Neural progenitor cell (in vitro differentiated cells): ENCODE data around the gene AGBL2. TPM values are rescaled to one million over a fixed set of nuclear protein-coding genes. Genes with fewer than 3 reads are reported as not detected.
"Not testable (repeated sequence)": the region's sequence is repeated elsewhere in the genome, so short reads cannot be mapped to it uniquely, and the experiment has no call there.

ENCODE experiments used
- DNase-seq: peaks from one replicate; pipeline ENCODE4 v3.0.0-alpha.2; 2016; ENCODE audit warnings: low spot score
- H2AFZ ChIP-seq: fragments of 200-600 bp; sonication (generic); replicated peaks from 2 replicates; pipeline ENCODE4 v1.6.1; 2016; ENCODE audit warnings: antibody characterized with exemption
- H3F3A ChIP-seq: fragments of 200-600 bp; sonication (generic); 2 replicates; pipeline ENCODE4 v1.6.1; 2016; ENCODE audit warnings: antibody characterized with exemption, low read depth
- H3K27ac ChIP-seq: fragments of 200-600 bp; sonication (generic); 2 replicates; pipeline ENCODE4 v1.5.1; 2016; ENCODE audit warnings: mild to moderate bottlenecking
- H3K27me3 ChIP-seq: fragments of 200-600 bp; sonication (generic); 2 replicates; pipeline ENCODE4 v1.6.1; 2016; ENCODE audit warnings: mild to moderate bottlenecking, moderate library complexity
- H3K36me3 ChIP-seq: fragments of 200-600 bp; sonication (generic); 2 replicates; pipeline ENCODE4 v1.5.1; 2016
- H3K4me1 ChIP-seq: fragments of 200-600 bp; sonication (generic); 2 replicates; pipeline ENCODE4 v1.6.1; 2016; ENCODE audit warnings: mixed run types
- H3K4me2 ChIP-seq: fragments of 200-600 bp; sonication (generic); 2 replicates; pipeline ENCODE4 v1.6.1; 2016
- H3K4me3 ChIP-seq: fragments of 200-600 bp; sonication (generic); 2 replicates; pipeline ENCODE4 v1.5.1; 2016
- H3K79me2 ChIP-seq: fragments of 200-600 bp; sonication (generic); 2 replicates; pipeline ENCODE4 v1.6.1; 2016; ENCODE audit warnings: low read depth
- H3K9ac ChIP-seq: fragments of 200-600 bp; sonication (generic); 2 replicates; pipeline ENCODE4 v1.6.1; 2016
- H3K9me3 ChIP-seq: fragments of 200-600 bp; sonication (generic); 2 replicates; pipeline ENCODE4 v1.5.1; 2016; ENCODE audit warnings: low read depth
- H4K20me1 ChIP-seq: fragments of 200-600 bp; sonication (generic); 2 replicates; pipeline ENCODE4 v1.6.1; 2016; ENCODE audit warnings: low read depth
- H3K27ac Mint-ChIP-seq: 3 replicates; pipeline ENCODE4 v1.8.0; 2021; ENCODE audit warnings: mixed read lengths
- H3K27me3 Mint-ChIP-seq: 2 replicates; pipeline ENCODE4 v1.8.0; 2022; ENCODE audit warnings: low read depth, mild to moderate bottlenecking, inconsistent platforms, moderate library complexity, mixed read lengths; ENCODE audit not compliant: insufficient read depth
- H3K36me3 Mint-ChIP-seq: 3 replicates; pipeline ENCODE4 v1.8.0; 2021; ENCODE audit warnings: mixed read lengths
- H3K4me1 Mint-ChIP-seq: 3 replicates; pipeline ENCODE4 v1.8.0; 2021; ENCODE audit warnings: mixed read lengths
- H3K4me3 Mint-ChIP-seq: 3 replicates; pipeline ENCODE4 v1.8.0; 2021; ENCODE audit warnings: mild to moderate bottlenecking, moderate library complexity, mixed read lengths
- H3K9me3 Mint-ChIP-seq: 3 replicates; pipeline ENCODE4 v1.8.0; 2020; ENCODE audit warnings: mixed read lengths
- EZH2 ChIP-seq: fragments of 200-600 bp; sonication (generic); IDR thresholded peaks from 2 replicates; pipeline ENCODE4 v1.6.1; 2017; ENCODE audit warnings: antibody characterized with exemption, mild to moderate bottlenecking, moderate library complexity
- EZH2phosphoT487 ChIP-seq: fragments of 200-600 bp; sonication (generic); IDR thresholded peaks from 2 replicates; pipeline ENCODE4 v1.6.1; 2017; ENCODE audit warnings: antibody characterized with exemption
- total RNA-seq: library from RNA; depleted of rRNA; stranded (reverse); fragments of >200 nt; gene quantifications from 2 replicates; pipeline ENCODE4 v1.2.3, GENCODE V29; 2015; ENCODE audit warnings: low replicate concordance
- TF ChIP-seq, protein P1 (sequence below): fragments of 200-600 bp; sonication (generic); IDR thresholded peaks from 2 replicates; pipeline ENCODE4 v1.5.1; 2017; ENCODE audit warnings: antibody characterized with exemption, mild to moderate bottlenecking

AGBL2 gene
- total RNA-seq, 1 donor from 2014 or later: 2.5 TPM

GRCh38 chr11:47667135-47667534, 48.0 kb downstream of the AGBL2 start:
- no peaks in the 10 kb centered on the region for H3K36me3 ChIP-seq
- no peak overlapping the region for H2AFZ ChIP-seq
- H3K9ac ChIP-seq: no peak overlapping the region
- H4K20me1 ChIP-seq: no peaks in the 10 kb centered on the region
- H3K9me3 Mint-ChIP-seq: no peaks in the 10 kb centered on the region
- H3K79me2 ChIP-seq: no peaks in the 10 kb centered on the region
- H3K27ac ChIP-seq: no peak overlapping the region
- no peak overlapping the region for H3K27ac Mint-ChIP-seq
- H3K4me1 Mint-ChIP-seq: peaks cover 6% of the 10 kb centered on the region
- no peaks in the 10 kb centered on the region for H3K36me3 Mint-ChIP-seq
- no peaks in the 10 kb centered on the region for H3F3A ChIP-seq
- no peaks in the 10 kb centered on the region for H3K4me1 ChIP-seq
- H3K27me3 ChIP-seq: no peaks in the 10 kb centered on the region
- no peak overlapping the region for H3K4me3 Mint-ChIP-seq
- no peak for DNase-seq
- no peaks in the 10 kb centered on the region for H3K27me3 Mint-ChIP-seq
- no peak overlapping the region for H3K4me2 ChIP-seq
- TF ChIP-seq EZH2 (no peak), EZH2phosphoT487 (no peak)
- TF ChIP-seq, protein P1, sequence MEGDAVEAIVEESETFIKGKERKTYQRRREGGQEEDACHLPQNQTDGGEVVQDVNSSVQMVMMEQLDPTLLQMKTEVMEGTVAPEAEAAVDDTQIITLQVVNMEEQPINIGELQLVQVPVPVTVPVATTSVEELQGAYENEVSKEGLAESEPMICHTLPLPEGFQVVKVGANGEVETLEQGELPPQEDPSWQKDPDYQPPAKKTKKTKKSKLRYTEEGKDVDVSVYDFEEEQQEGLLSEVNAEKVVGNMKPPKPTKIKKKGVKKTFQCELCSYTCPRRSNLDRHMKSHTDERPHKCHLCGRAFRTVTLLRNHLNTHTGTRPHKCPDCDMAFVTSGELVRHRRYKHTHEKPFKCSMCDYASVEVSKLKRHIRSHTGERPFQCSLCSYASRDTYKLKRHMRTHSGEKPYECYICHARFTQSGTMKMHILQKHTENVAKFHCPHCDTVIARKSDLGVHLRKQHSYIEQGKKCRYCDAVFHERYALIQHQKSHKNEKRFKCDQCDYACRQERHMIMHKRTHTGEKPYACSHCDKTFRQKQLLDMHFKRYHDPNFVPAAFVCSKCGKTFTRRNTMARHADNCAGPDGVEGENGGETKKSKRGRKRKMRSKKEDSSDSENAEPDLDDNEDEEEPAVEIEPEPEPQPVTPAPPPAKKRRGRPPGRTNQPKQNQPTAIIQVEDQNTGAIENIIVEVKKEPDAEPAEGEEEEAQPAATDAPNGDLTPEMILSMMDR: no peak
- H3K4me3 ChIP-seq: no peak overlapping the region
- H3K9me3 ChIP-seq: no peaks in the 10 kb centered on the region

DNA sequence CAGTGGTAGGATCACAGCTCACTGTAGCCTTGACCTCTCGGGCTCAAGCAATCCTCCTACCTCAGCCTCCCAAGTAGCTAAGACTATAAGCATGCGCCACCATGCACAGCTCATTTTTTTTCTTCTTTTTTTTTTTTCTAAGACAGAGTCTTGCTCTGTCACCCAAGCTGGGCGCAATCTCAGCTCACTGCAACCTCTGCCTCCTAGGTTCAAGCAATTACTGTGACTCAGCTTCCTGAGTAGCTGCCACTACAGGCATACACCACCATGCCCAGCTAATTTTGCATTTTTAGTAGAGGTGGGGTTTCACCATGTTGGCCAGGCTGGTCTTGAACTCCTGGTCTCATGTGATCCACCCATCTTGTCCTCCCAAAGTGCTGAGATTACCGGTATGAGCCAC, 50.2 kb downstream of the AGBL2 start:
- not testable (repeated sequence) for H3K27ac Mint-ChIP-seq, H3K79me2 ChIP-seq, H3F3A ChIP-seq, H3K9me3 Mint-ChIP-seq, H3K36me3 ChIP-seq, H3K9me3 ChIP-seq, DNase-seq, H3K4me2 ChIP-seq, H3K27me3 Mint-ChIP-seq, H3K4me3 Mint-ChIP-seq, H3K27me3 ChIP-seq, H3K27ac ChIP-seq, H3K4me3 ChIP-seq, H3K36me3 Mint-ChIP-seq, H3K4me1 Mint-ChIP-seq, H2AFZ ChIP-seq, H4K20me1 ChIP-seq, H3K4me1 ChIP-seq, H3K9ac ChIP-seq

DNA sequence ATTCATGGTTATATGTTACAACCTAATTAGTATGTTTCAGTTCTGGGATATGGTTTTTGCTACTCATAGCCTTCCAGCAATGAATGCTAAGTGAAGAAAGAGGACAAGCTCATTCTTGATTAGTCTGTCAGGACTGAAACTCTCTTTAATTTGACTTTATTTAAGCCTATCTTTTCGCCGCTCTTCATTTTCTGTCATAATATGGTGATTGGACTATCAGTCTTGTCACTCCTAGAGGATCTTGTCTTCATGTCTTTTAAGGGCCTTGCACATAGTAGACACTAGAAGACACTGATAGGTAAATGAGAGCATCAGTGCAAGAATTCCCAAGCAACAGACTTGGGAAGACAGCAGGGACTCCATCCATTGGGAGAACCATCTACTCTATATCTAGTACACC, 53.9 kb downstream of the AGBL2 start:
- Histone ChIP-seq H3K9me3 (no peaks in the 10 kb centered on the region), H3K9ac (no peak overlapping the region), H4K20me1 (no peaks in the 10 kb centered on the region), H3K4me2 (no peak overlapping the region), H3K4me1 (no peaks in the 10 kb centered on the region), H3K27ac (no peak overlapping the region), H3K36me3 (no peaks in the 10 kb centered on the region), H3K79me2 (no peaks in the 10 kb centered on the region), H2AFZ (no peak overlapping the region), H3K4me3 (no peak overlapping the region), H3F3A (no peaks in the 10 kb centered on the region), H3K27me3 (no peaks in the 10 kb centered on the region)
- Mint-ChIP-seq H3K4me1 (peaks cover 6% of the 10 kb centered on the region), H3K9me3 (no peaks in the 10 kb centered on the region), H3K27me3 (peaks cover 3% of the 10 kb centered on the region), H3K36me3 (no peaks in the 10 kb centered on the region), H3K4me3 (no peak overlapping the region), H3K27ac (no peak overlapping the region)
- TF ChIP-seq, protein P1: no peak
- no peak for TF ChIP-seq EZH2phosphoT487
- TF ChIP-seq EZH2: no peak
- DNase-seq: no peak

- no peaks in the 10 kb centered on the region for H3K9me3 Mint-ChIP-seq
- DNase-seq: no peak
- H3K9me3 ChIP-seq: no peaks in the 10 kb centered on the region
- no peaks in the 10 kb centered on the region for H4K20me1 ChIP-seq
- H3K4me2 ChIP-seq: no peak overlapping the region
- no peaks in the 10 kb centered on the region for H3K36me3 Mint-ChIP-seq
- H3K27ac ChIP-seq: no peak overlapping the region
- peaks cover 6% of the 10 kb centered on the region for H3K27me3 Mint-ChIP-seq
- peaks cover 6% of the 10 kb centered on the region for H3K4me1 Mint-ChIP-seq
- H3K27me3 ChIP-seq: no peaks in the 10 kb centered on the region
- TF ChIP-seq, protein P1: no peak
- TF ChIP-seq EZH2 (no peak), EZH2phosphoT487 (no peak)
- no peak overlapping the region for H3K27ac Mint-ChIP-seq
- no peaks in the 10 kb centered on the region for H3K79me2 ChIP-seq
- no peaks in the 10 kb centered on the region for H3K4me1 ChIP-seq
- H3K9ac ChIP-seq: no peak overlapping the region
- no peaks in the 10 kb centered on the region for H3F3A ChIP-seq
- no peak overlapping the region for H3K4me3 ChIP-seq
- H3K4me3 Mint-ChIP-seq: no peak overlapping the region
- H3K36me3 ChIP-seq: no peaks in the 10 kb centered on the region
- no peak overlapping the region for H2AFZ ChIP-seq
These were observed 55.9 kb downstream of the AGBL2 start for GRCh38 chr11:47659276-47659675.
